ENCODE measurements around the gene BRINP2.

The BRINP2 gene

DNA sequence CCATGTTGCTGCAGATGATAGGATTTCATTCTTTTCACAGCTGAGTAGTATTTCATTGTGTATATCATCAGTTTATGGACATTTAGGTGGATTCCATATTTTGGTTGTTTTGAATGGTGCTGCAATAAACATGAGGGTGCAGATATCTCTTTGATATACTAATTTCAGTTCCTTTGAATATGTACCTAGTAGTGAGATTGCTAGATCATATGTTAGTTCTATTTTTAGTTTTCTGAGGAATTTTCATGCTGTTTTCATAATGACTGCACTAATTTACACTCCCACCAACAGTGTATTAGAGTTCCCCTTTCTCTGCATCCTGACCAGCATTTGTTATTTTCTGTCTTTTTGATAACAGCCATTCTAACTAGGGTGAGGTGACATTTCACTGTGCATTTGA lies 82.1 kb downstream of the BRINP2 start:
- no peak for TF ChIP-seq POLR2A (IDR thresholded peaks at IDR 0.05; ENCODE audit: low read depth, low read length)
- DNase-seq (ENCODE audit: insufficient read length, low spot score) (no peak), FAIRE-seq (no peak)

GRCh38 chr1:177255411-177255810 lies 84.7 kb downstream of the BRINP2 start:
- FAIRE-seq (no peak), DNase-seq (ENCODE audit: insufficient read length, low spot score) (no peak)
- TF ChIP-seq POLR2A (IDR thresholded peaks at IDR 0.05; ENCODE audit: low read depth, low read length) = no peak

- TF ChIP-seq POLR2A (IDR thresholded peaks at IDR 0.05; ENCODE audit: low read depth, low read length) = no peak
- DNase-seq (ENCODE audit: insufficient read length, low spot score) (no peak), FAIRE-seq (no peak)
Measured at GRCh38 chr1:177256153-177257075, 85.7 kb downstream of the BRINP2 start.

- DNase-seq (ENCODE audit: insufficient read length, low spot score) (no peak), FAIRE-seq (no peak)
- no peak for TF ChIP-seq POLR2A (IDR thresholded peaks at IDR 0.05; ENCODE audit: low read depth, low read length)
Measured at GRCh38 chr1:177257128-177257527, 86.4 kb downstream of the BRINP2 start.

DNA sequence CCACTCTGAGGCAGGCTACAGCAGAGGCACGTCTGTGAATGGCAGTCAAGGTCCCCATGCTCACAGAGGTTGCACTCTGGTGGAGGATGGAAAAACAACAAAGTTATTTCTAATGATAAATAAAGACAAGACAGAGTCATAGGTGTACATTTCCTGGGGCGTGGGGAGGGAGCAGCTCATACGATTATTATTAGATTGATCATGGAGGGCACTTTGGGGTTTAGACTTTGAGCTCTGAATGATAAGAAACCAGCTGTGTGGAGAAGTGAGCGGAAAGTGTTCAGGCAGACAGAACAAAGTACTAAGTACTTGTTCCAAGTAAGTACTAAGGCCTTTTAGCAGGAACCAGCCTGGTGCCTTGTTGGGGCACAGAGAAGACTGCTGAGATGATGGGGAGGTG lies 86.8 kb downstream of the BRINP2 start:
- no peak for DNase-seq (ENCODE audit: insufficient read length, low spot score)
- TF ChIP-seq POLR2A (IDR thresholded peaks at IDR 0.05; ENCODE audit: low read depth, low read length) = no peak
- FAIRE-seq = no peak

DNA sequence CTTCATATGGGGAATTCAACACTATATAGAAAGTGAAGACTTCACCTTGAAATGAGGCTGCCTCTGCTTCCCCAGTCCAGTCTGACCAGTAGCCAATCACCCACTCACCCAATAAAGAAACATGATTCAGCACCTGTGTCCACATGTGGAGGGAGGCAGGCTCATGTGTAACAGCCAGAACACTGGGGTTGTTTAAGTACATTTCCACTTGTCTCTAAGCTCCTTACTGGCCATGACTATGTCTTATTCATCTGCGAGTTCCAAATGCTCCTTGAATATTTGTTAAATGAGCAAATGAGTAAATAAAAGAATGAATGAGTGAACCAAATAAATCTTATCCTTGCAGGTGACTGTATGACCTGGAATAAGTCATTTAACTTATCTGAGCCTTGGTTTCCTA lies 100.1 kb downstream of the BRINP2 start:
- no peak for DNase-seq (ENCODE audit: insufficient read length, low spot score)
- TF ChIP-seq POLR2A (IDR thresholded peaks at IDR 0.05; ENCODE audit: low read depth, low read length) = no peak
- FAIRE-seq = no peak

GRCh38 chr1:177273141-177273540 lies 102.4 kb downstream of the BRINP2 start:
- TF ChIP-seq POLR2A (IDR thresholded peaks at IDR 0.05; ENCODE audit: low read depth, low read length) = no peak
- FAIRE-seq = no peak
- DNase-seq (ENCODE audit: insufficient read length, low spot score) = no peak

DNA sequence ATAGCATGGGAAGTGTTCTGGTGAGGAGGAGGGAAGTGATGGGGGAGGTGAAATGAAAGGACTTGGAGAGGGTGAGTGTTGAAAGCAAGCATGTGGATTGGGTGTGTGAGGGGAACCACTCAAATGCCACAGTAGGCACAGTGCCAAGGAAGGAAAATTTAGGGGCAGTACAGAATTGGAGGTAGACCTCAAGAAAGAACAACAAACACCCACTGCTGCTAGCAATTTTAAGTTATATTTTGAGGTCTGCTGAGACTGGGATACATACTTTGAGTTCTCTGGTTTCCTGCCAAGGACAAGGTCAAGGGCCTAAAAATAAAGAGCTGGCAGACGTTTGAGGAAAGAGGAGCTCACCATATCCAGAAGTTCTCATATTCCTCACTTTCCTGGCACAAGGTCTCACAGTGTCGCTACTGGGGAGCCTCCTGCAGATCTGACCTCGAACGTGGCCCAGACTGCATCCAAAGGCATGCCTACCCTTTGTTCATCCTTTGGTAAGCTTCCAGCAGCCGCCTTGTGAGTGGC lies 104.0 kb downstream of the BRINP2 start:
- DNase-seq (ENCODE audit: insufficient read length, low spot score) = no peak
- TF ChIP-seq POLR2A (IDR thresholded peaks at IDR 0.05; ENCODE audit: low read depth, low read length) = no peak
- no peak for FAIRE-seq

GRCh38 chr1:177275736-177276135 lies 105.0 kb downstream of the BRINP2 start:
- no peak for TF ChIP-seq POLR2A (IDR thresholded peaks at IDR 0.05; ENCODE audit: low read depth, low read length)
- FAIRE-seq (no peak), DNase-seq (ENCODE audit: insufficient read length, low spot score) (no peak)

- DNase-seq (ENCODE audit: insufficient read length, low spot score) (no peak), FAIRE-seq (no peak)
- TF ChIP-seq POLR2A (IDR thresholded peaks at IDR 0.05; ENCODE audit: low read depth, low read length) = no peak
Measured at GRCh38 chr1:177278626-177279390, 108.0 kb downstream of the BRINP2 start.

GRCh38 chr1:177281901-177282300 lies 111.1 kb downstream of the BRINP2 start:
- DNase-seq (ENCODE audit: insufficient read length, low spot score) (no peak), FAIRE-seq (no peak)
- TF ChIP-seq POLR2A (IDR thresholded peaks at IDR 0.05; ENCODE audit: low read depth, low read length) = no peak

GRCh38 chr1:177282976-177283375 lies 112.2 kb downstream of the BRINP2 start:
- FAIRE-seq = no peak
- DNase-seq (ENCODE audit: insufficient read length, low spot score) = no peak
- no peak for TF ChIP-seq POLR2A (IDR thresholded peaks at IDR 0.05; ENCODE audit: low read depth, low read length)

DNA sequence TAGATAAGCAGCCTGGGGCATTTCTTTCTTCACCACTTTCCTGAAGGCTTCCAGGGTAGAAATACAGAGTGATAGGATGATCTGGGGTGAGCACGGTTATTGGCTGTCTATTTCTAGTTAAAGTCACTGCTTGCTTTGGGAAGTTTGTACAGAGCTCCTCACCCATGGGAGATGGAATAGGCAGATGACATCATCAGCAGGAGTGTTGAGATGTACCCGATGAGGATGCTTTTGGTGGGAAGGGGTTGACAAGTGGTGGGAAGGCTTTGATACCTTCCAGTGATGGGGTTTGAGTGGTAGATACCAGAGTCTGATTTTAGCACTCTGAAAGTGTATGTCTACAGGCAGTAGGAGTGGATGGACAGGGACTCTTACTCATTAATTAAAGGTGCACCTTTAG lies 112.6 kb downstream of the BRINP2 start:
- FAIRE-seq (no peak), DNase-seq (ENCODE audit: insufficient read length, low spot score) (no peak)

GRCh38 chr1:177286396-177286795 lies 115.6 kb downstream of the BRINP2 start:
- DNase-seq (ENCODE audit: insufficient read length, low spot score) = no peak
- FAIRE-seq = no peak

More for the DNA sequence above, 112.6 kb downstream of the BRINP2 start:
- no peak for TF ChIP-seq POLR2A (IDR thresholded peaks at IDR 0.05; ENCODE audit: low read depth, low read length)

More at GRCh38 chr1:177286396-177286795, 115.6 kb downstream of the BRINP2 start:
- no peak for TF ChIP-seq POLR2A (IDR thresholded peaks at IDR 0.05; ENCODE audit: low read depth, low read length)

All from H54 (cell line).